ENCODE results near the gene CST9L. TPM values are rescaled to one million over a fixed set of nuclear protein-coding genes. Genes with fewer than 3 reads are reported as not detected.

CST9L gene
- total and polyA plus RNA-seq, 2 of the 13 experiments (the other 11 are each of a cell fraction or from before 2014, with no cell fraction given) = 0.15 TPM; not detected in 1

GRCh38 chr20:23583526-23583925 lies 15.2 kb upstream of the CST9L start:
- in situ Hi-C loops (cut with HindIII; ENCODE audit: extremely low pct_ligation_motif_present, low pct_unique_long_range_greater_than_20kb) = no loop called here
- H3K4me3 ChIP-seq (replicated peaks in 1 of 3; ENCODE audit: insufficient read depth in 1 of 3, low read depth in 2 of 3, low read length in 3 of 3) = no peak overlapping the region
- H4K20me1 ChIP-seq (ENCODE audit: insufficient read depth, low read length) = no peaks in the 10 kb centered on the region
- no peak overlapping the region for H3K4me2 ChIP-seq (ENCODE audit: low read depth, low read length)
- POLR2A ChIA-PET = no interaction called here
- FAIRE-seq = no peak
- no peak overlapping the region for H3K27ac ChIP-seq (ENCODE audit: extremely low read length, insufficient read depth, low read length)
- no peak for DNase-seq (ENCODE audit: low spot score)
- no TSS peak for BruUV-seq (replicated peaks)
- no peak overlapping the region for H2AFZ ChIP-seq (ENCODE audit: low read length)
- no peak for ATAC-seq
- H3K9ac ChIP-seq (ENCODE audit: insufficient read depth, low read depth, low read length) = no peak overlapping the region
- H3K4me1 ChIP-seq (ENCODE audit: insufficient read depth, low read length) = peaks cover 57% of the 10 kb centered on the region
- no peaks in the 10 kb centered on the region for H3K27me3 ChIP-seq (ENCODE audit: control insufficient read depth in 1 of 2, insufficient read depth in 2 of 2, low read length in 2 of 2)
- CTCF ChIA-PET (ENCODE audit: low intra/inter-chr PET ratio, low total read pairs) = no interaction called here
- no peaks in the 10 kb centered on the region for H3K9me3 ChIP-seq (ENCODE audit: low read length)
- intact Hi-C loops (cut with micrococcal nuclease; ENCODE audit: unreplicated experiment) = no loop called here
- no peaks in the 10 kb centered on the region for H3K36me3 ChIP-seq (replicated peaks in 1 of 2; ENCODE audit: control insufficient read depth in 1 of 2, insufficient read depth in 2 of 2, low read length in 2 of 2)
- no peaks in the 10 kb centered on the region for H3K79me2 ChIP-seq (ENCODE audit: insufficient read depth, low read length)
- no peak for TF ChIP-seq MEIS1 (CRISPR knock-in tag; IDR thresholded peaks at IDR 0.05; ENCODE audit: borderline replicate concordance)
- no peak for TF ChIP-seq ZNF839 (CRISPR knock-in tag; IDR thresholded peaks at IDR 0.05; ENCODE audit: borderline replicate concordance)
- TF ChIP-seq NR1H2 (CRISPR knock-in tag; IDR thresholded peaks at IDR 0.05; ENCODE audit: borderline replicate concordance, low read depth) = no peak
- TF ChIP-seq ZNF572 (CRISPR knock-in tag; IDR thresholded peaks at IDR 0.05) = no peak
- TF ChIP-seq SMAD3 (CRISPR knock-in tag; IDR thresholded peaks at IDR 0.05) = no peak
- TF ChIP-seq ZNF136 (CRISPR knock-in tag; IDR thresholded peaks at IDR 0.05; ENCODE audit: low read depth) = no peak
- no peak for TF ChIP-seq ZNF782 (CRISPR knock-in tag; IDR thresholded peaks at IDR 0.05; ENCODE audit: borderline replicate concordance)
- no peak for TF ChIP-seq ARID4A (CRISPR knock-in tag; IDR thresholded peaks at IDR 0.05; ENCODE audit: borderline replicate concordance)
- no peak for TF ChIP-seq YEATS2 (CRISPR knock-in tag; IDR thresholded peaks at IDR 0.05; ENCODE audit: borderline replicate concordance)
- no peak for TF ChIP-seq SRF (IDR thresholded peaks at IDR 0.05; ENCODE audit: low read depth, low read length)
- TF ChIP-seq MAF1 (CRISPR knock-in tag; IDR thresholded peaks at IDR 0.05; ENCODE audit: borderline replicate concordance) = no peak
- TF ChIP-seq BATF2 (CRISPR knock-in tag; IDR thresholded peaks at IDR 0.05) = no peak
- TF ChIP-seq ZNF318 (CRISPR knock-in tag; IDR thresholded peaks at IDR 0.05) = no peak
